GM12873 (cell line): Measurements from ENCODE around the gene POMP.

Experiments
- CTCF ChIP-seq: IDR thresholded peaks from 2 replicates; pipeline ENCODE4 v1.5.1; 2012; ENCODE audit warnings: low read depth, mild to moderate bottlenecking, moderate library complexity, low read length, control low read depth; ENCODE audit not compliant: insufficient read depth; ENCODE audit errors: missing control alignments

POMP gene

GRCh38 chr13:28705461-28706083, 46.6 kb downstream of the POMP start:
- TF ChIP-seq CTCF: no peak

- no peak for TF ChIP-seq CTCF
Observed at GRCh38 chr13:28707629-28708427, 48.9 kb downstream of the POMP start.

- TF ChIP-seq CTCF: no peak
Observed at GRCh38 chr13:28710161-28710560, 51.2 kb downstream of the POMP start.

- TF ChIP-seq CTCF: no peak
Observed at GRCh38 chr13:28714651-28715050, 55.7 kb downstream of the POMP start.

GRCh38 chr13:28716511-28716910, 57.6 kb downstream of the POMP start:
- TF ChIP-seq CTCF: no peak

GRCh38 chr13:28717170-28717569, 58.2 kb downstream of the POMP start:
- no peak for TF ChIP-seq CTCF

- no peak for TF ChIP-seq CTCF
Observed at GRCh38 chr13:28718196-28718542, 59.2 kb downstream of the POMP start.
